Body of pancreas (tissue), 4 donors: Measurements from ENCODE around the gene CLDN4.

Source experiments
- POLR2A ChIP-seq, 3 donors: fragments of 450-650 bp; IDR thresholded peaks; one replicate each; pipeline ENCODE4 v1.6.1; 2016; ENCODE audit warnings: antibody characterized with exemption in 3 of 3, mild to moderate bottlenecking in 2 of 3
- TF ChIP-seq, protein P1 (sequence below), 7 experiments: fragments of 450-650 bp in 4 of 7; fragments of 200-600 bp in 3 of 7; sonication (generic) in 3 of 7; IDR thresholded peaks; one replicate each; pipeline ENCODE4 v1.5.1; 2016 to 2019; ENCODE audit warnings: antibody characterized with exemption in 7 of 7

DNA sequence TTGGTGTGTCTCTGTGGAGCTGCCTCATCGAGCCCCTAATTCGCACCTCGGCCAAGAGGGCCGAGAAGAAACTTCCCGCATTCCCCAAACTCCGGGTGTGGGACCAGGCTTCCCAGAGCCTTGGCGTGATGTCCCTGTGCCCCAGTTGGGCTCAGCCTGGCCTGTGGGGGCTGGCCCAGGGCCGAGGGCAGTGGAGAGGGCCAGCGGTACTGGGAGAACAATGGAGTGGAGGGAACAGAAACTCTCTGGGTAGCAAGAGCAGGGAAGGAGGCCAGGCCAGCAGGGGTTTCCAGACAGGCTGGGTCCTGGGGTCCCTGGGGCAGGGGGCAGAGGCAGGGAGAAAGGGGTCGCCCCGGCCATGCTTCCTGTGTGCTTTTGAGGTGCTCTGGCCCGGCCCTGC, 46.2 kb downstream of the CLDN4 start:
- TF ChIP-seq, protein P1, sequence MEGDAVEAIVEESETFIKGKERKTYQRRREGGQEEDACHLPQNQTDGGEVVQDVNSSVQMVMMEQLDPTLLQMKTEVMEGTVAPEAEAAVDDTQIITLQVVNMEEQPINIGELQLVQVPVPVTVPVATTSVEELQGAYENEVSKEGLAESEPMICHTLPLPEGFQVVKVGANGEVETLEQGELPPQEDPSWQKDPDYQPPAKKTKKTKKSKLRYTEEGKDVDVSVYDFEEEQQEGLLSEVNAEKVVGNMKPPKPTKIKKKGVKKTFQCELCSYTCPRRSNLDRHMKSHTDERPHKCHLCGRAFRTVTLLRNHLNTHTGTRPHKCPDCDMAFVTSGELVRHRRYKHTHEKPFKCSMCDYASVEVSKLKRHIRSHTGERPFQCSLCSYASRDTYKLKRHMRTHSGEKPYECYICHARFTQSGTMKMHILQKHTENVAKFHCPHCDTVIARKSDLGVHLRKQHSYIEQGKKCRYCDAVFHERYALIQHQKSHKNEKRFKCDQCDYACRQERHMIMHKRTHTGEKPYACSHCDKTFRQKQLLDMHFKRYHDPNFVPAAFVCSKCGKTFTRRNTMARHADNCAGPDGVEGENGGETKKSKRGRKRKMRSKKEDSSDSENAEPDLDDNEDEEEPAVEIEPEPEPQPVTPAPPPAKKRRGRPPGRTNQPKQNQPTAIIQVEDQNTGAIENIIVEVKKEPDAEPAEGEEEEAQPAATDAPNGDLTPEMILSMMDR (IDR thresholded peaks at IDR 0.05), result no peak
- TF ChIP-seq POLR2A (IDR thresholded peaks at IDR 0.05), result no peak
